ENCODE data around the gene APCDD1.

APCDD1 gene

GRCh38 chr18:10525697-10526560 lies 71.5 kb downstream of the APCDD1 start, which contains the start of gene NAPG:
Gene NAPG, plus strand, starts transcription at chr18:10526027. Its CDS starts 76 bp downstream, at chr18:10526103.
- peaks cover 3% of the 10 kb centered on the region; the same call in 1 of the 2 replicates for H3K36me3 ChIP-seq (ENCODE audit: low read depth)
- H3K9me3 ChIP-seq (ENCODE audit: severe bottlenecking) = no peaks in the 10 kb centered on the region
- H3K4me1 ChIP-seq (ENCODE audit: insufficient read depth, poor library complexity, severe bottlenecking) = peaks cover 11% of the 10 kb centered on the region
- ATAC-seq (ENCODE audit: low read depth) (peak; percentile 84), DNase-seq (ENCODE audit: low spot score) (peak; percentile 84)
- no peaks in the 10 kb centered on the region for H3K27me3 ChIP-seq (ENCODE audit: insufficient read depth, poor library complexity, severe bottlenecking)
- no peak for TF ChIP-seq CTCF (IDR thresholded peaks at IDR 0.05; ENCODE audit: poor library complexity, severe bottlenecking)
- H3K27ac ChIP-seq (ENCODE audit: poor library complexity, severe bottlenecking) = peak within 1 kb of the TSS; percentile 64
- peak within 1 kb of the TSS; percentile 59 for H3K4me3 ChIP-seq (ENCODE audit: severe bottlenecking)

GRCh38 chr18:10526561-10526949 lies 72.1 kb downstream of the APCDD1 start:
- TF ChIP-seq CTCF (IDR thresholded peaks at IDR 0.05; ENCODE audit: poor library complexity, severe bottlenecking) = no peak
- Histone ChIP-seq H3K27ac (ENCODE audit: poor library complexity, severe bottlenecking) (peak overlapping the region; percentile 64), H3K36me3 (ENCODE audit: low read depth) (peaks cover 9% of the 10 kb centered on the region), H3K9me3 (ENCODE audit: severe bottlenecking) (no peaks in the 10 kb centered on the region), H3K27me3 (ENCODE audit: insufficient read depth, poor library complexity, severe bottlenecking) (no peaks in the 10 kb centered on the region), H3K4me3 (ENCODE audit: severe bottlenecking) (peak overlapping the region; percentile 59), H3K4me1 (ENCODE audit: insufficient read depth, poor library complexity, severe bottlenecking) (peaks cover 13% of the 10 kb centered on the region)
- 0 out of 3 replicates have a peak, but pooled peaks have one; percentile 3 for ATAC-seq (ENCODE audit: low read depth)
- DNase-seq (ENCODE audit: low spot score) = no peak

GRCh38 chr18:10528439-10528838 lies 74.0 kb downstream of the APCDD1 start:
- no peak for TF ChIP-seq CTCF (IDR thresholded peaks at IDR 0.05; ENCODE audit: poor library complexity, severe bottlenecking)
- Histone ChIP-seq H3K27me3 (ENCODE audit: insufficient read depth, poor library complexity, severe bottlenecking) (no peaks in the 10 kb centered on the region), H3K4me1 (ENCODE audit: insufficient read depth, poor library complexity, severe bottlenecking) (peaks cover 13% of the 10 kb centered on the region), H3K9me3 (ENCODE audit: severe bottlenecking) (no peaks in the 10 kb centered on the region), H3K36me3 (ENCODE audit: low read depth) (peaks cover 28% of the 10 kb centered on the region), H3K27ac (ENCODE audit: poor library complexity, severe bottlenecking) (no peak overlapping the region), H3K4me3 (ENCODE audit: severe bottlenecking) (no peak overlapping the region)
- ATAC-seq (ENCODE audit: low read depth) (no peak), DNase-seq (ENCODE audit: low spot score) (no peak)

GRCh38 chr18:10530002-10530401 lies 75.6 kb downstream of the APCDD1 start:
- DNase-seq (ENCODE audit: low spot score) (no peak), ATAC-seq (ENCODE audit: low read depth) (no peak)
- no peak overlapping the region for H3K27ac ChIP-seq (ENCODE audit: poor library complexity, severe bottlenecking)
- TF ChIP-seq CTCF (IDR thresholded peaks at IDR 0.05; ENCODE audit: poor library complexity, severe bottlenecking) = no peak
- no peaks in the 10 kb centered on the region for H3K9me3 ChIP-seq (ENCODE audit: severe bottlenecking)
- peaks cover 13% of the 10 kb centered on the region for H3K4me1 ChIP-seq (ENCODE audit: insufficient read depth, poor library complexity, severe bottlenecking)
- H3K4me3 ChIP-seq (ENCODE audit: severe bottlenecking) = no peak overlapping the region
- no peaks in the 10 kb centered on the region for H3K27me3 ChIP-seq (ENCODE audit: insufficient read depth, poor library complexity, severe bottlenecking)
- H3K36me3 ChIP-seq (ENCODE audit: low read depth) = peaks cover 43% of the 10 kb centered on the region

GRCh38 chr18:10530852-10531251 lies 76.4 kb downstream of the APCDD1 start:
- DNase-seq (ENCODE audit: low spot score) (no peak), ATAC-seq (ENCODE audit: low read depth) (peak; percentile 63)
- Histone ChIP-seq H3K27me3 (ENCODE audit: insufficient read depth, poor library complexity, severe bottlenecking) (no peaks in the 10 kb centered on the region), H3K27ac (ENCODE audit: poor library complexity, severe bottlenecking) (no peak overlapping the region), H3K9me3 (ENCODE audit: severe bottlenecking) (no peaks in the 10 kb centered on the region), H3K4me3 (ENCODE audit: severe bottlenecking) (no peak overlapping the region), H3K4me1 (ENCODE audit: insufficient read depth, poor library complexity, severe bottlenecking) (peaks cover 13% of the 10 kb centered on the region), H3K36me3 (ENCODE audit: low read depth) (peaks cover 43% of the 10 kb centered on the region)
- no peak for TF ChIP-seq CTCF (IDR thresholded peaks at IDR 0.05; ENCODE audit: poor library complexity, severe bottlenecking)

All from RWPE2 (cell line).